Fibroblast of lung (primary cell): ENCODE measurements around the gene PPFIA2. TPM values are rescaled to one million over a fixed set of nuclear protein-coding genes. Genes with fewer than 3 reads are reported as not detected.

ENCODE experiments used
- DNase-seq, 2 donors: peaks; one replicate each; pipeline versions ENCODE4 v3.0.0 to v3.0.0-alpha.2; 2010; ENCODE audit warnings: low read depth in 2 of 2
- H2AFZ ChIP-seq: 2 replicates; pipeline ENCODE4 v1.5.1; 2012; ENCODE audit warnings: low read length, control low read depth, inconsistent platforms
- H3K27ac ChIP-seq: 2 replicates; pipeline ENCODE4 v1.5.1; 2011; ENCODE audit warnings: low read length, control low read depth; ENCODE audit not compliant: insufficient read depth
- H3K27me3 ChIP-seq: 2 replicates; pipeline ENCODE4 v1.5.1; 2011; ENCODE audit warnings: mild to moderate bottlenecking, low read length; ENCODE audit not compliant: control insufficient read depth, insufficient read depth
- H3K36me3 ChIP-seq: 2 replicates; pipeline ENCODE4 v1.5.1; 2011; ENCODE audit warnings: low read length; ENCODE audit not compliant: control insufficient read depth, insufficient read depth
- H3K4me1 ChIP-seq: 2 replicates; pipeline ENCODE4 v1.5.1; 2011; ENCODE audit warnings: low read length; ENCODE audit not compliant: control insufficient read depth, insufficient read depth; ENCODE audit errors: extremely low read depth
- H3K4me2 ChIP-seq: 2 replicates; pipeline ENCODE4 v1.5.1; 2011; ENCODE audit warnings: low read length, control low read depth; ENCODE audit not compliant: insufficient read depth; ENCODE audit errors: extremely low read depth
- H3K4me3 ChIP-seq, 4 experiments: fragments of 200-600 bp in 1 of 4; sonication (generic) in 1 of 4; replicated peaks in 1 of 4; 2 replicates each; pipeline ENCODE4 v1.5.1; 2011 to 2016; ENCODE audit warnings: low read length in 4 of 4, low read depth in 3 of 4, mild to moderate bottlenecking in 3 of 4, control low read depth in 2 of 4, inconsistent platforms in 1 of 4, mixed read lengths in 1 of 4; ENCODE audit not compliant: insufficient read depth in 1 of 4; ENCODE audit errors: control extremely low read depth in 1 of 4
- H3K79me2 ChIP-seq: 2 replicates; pipeline ENCODE4 v1.5.1; 2012; ENCODE audit warnings: mild to moderate bottlenecking, low read length, inconsistent platforms; ENCODE audit not compliant: control insufficient read depth, insufficient read depth
- H3K9ac ChIP-seq: 2 replicates; pipeline ENCODE4 v1.5.1; 2011; ENCODE audit warnings: mild to moderate bottlenecking, low read length, control low read depth; ENCODE audit not compliant: insufficient read depth
- H3K9me3 ChIP-seq: 2 replicates; pipeline ENCODE4 v1.5.1; 2012; ENCODE audit warnings: low read depth, low read length; ENCODE audit not compliant: control insufficient read depth, insufficient read depth
- H4K20me1 ChIP-seq: 2 replicates; pipeline ENCODE4 v1.5.1; 2011; ENCODE audit warnings: low read length; ENCODE audit not compliant: control insufficient read depth, insufficient read depth; ENCODE audit errors: extremely low read depth
- CTCF ChIP-seq, 2 donors: IDR thresholded peaks in 1 of 2; conservative IDR thresholded peaks in 1 of 2; 1 replicate in 1 of 2; 2 replicates in 1 of 2; pipeline ENCODE4 v1.5.1; 2011 to 2012; ENCODE audit warnings: low read length in 2 of 2, control low read depth in 1 of 2, inconsistent platforms in 1 of 2, low read depth in 1 of 2, mild to moderate bottlenecking in 1 of 2
- EZH2 ChIP-seq: IDR thresholded peaks from 2 replicates; pipeline ENCODE4 v1.5.1; 2012; ENCODE audit warnings: low read length, control low read depth, mild to moderate bottlenecking; ENCODE audit errors: missing control alignments
- polyA plus RNA-seq, 2 donors: library from polyadenylated mRNA; depleted of rRNA in 1 of 2; stranded (reverse) in 1 of 2; unstranded in 1 of 2; fragments of >200 nt; gene quantifications; 2 replicates each; pipeline ENCODE4 v1.2.1, GENCODE V29; 2011 to 2012; ENCODE audit warnings: missing spikeins in 1 of 2
- total RNA-seq: library from RNA; depleted of rRNA; stranded (reverse); fragments of >200 nt; gene quantifications from 2 replicates; pipeline ENCODE4 v1.2.1, GENCODE V29; 2014

PPFIA2 gene
- total and polyA plus RNA-seq, 2 donors (not counting 1 experiment from before 2014, with no cell fraction given) = 0.54 to 2.1 TPM

DNA sequence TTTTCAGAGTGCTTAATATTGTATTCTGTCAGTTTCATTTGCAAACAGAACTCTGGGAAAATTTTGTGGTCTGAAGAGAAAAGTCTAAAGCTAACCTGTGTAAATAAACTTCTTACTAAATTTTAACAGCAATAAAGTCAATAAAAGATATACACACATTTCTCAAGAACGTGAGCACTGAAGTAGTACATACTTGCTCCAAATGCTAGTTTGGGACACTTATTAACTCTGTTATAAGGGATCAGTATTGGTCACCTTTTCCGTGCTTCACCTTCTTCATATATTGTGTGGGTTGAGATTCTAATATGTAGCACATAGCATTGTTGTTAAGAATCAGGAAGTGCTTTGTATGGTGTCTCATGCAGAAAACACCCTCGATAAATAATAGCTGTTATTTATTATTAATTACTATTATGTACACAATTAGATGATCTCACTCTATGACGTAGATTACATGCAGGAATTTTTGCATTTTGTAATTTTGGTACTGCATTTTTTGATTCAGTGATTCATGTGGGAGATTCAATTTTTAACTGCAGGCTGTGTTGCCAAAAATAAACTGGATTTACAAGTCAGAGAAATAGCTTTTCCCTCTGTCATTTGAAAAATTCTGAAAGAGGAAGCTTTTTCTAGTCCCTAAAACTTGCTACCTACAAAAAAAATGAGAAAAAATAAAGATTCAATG is 380.4 kb downstream of the PPFIA2 start:
- Histone ChIP-seq H2AFZ (no peak overlapping the region), H3K36me3 (no peaks in the 10 kb centered on the region), H3K9ac (no peak overlapping the region), H3K27me3 (no peaks in the 10 kb centered on the region), H3K79me2 (no peaks in the 10 kb centered on the region), H4K20me1 (no peaks in the 10 kb centered on the region), H3K4me3 (no peak overlapping the region), H3K27ac (no peak overlapping the region), H3K9me3 (no peaks in the 10 kb centered on the region), H3K4me2 (no peak overlapping the region), H3K4me1 (no peaks in the 10 kb centered on the region)
- DNase-seq = peak; percentile 1 to 27
- TF ChIP-seq EZH2 = no peak
- TF ChIP-seq CTCF (conservative IDR thresholded peaks at IDR 0.05 in 1 of 2, IDR thresholded peaks at IDR 0.05 in 1 of 2; ENCODE audit: low read depth in 1 of 2, low read length in 2 of 2) = no peak

GRCh38 chr12:81377771-81378170 is 381.4 kb downstream of the PPFIA2 start:
- Histone ChIP-seq H3K4me2 (no peak overlapping the region), H2AFZ (no peak overlapping the region), H3K9ac (no peak overlapping the region), H3K9me3 (no peaks in the 10 kb centered on the region), H3K4me1 (no peaks in the 10 kb centered on the region), H3K4me3 (no peak overlapping the region), H3K27ac (no peak overlapping the region), H3K79me2 (no peaks in the 10 kb centered on the region), H3K36me3 (no peaks in the 10 kb centered on the region), H3K27me3 (no peaks in the 10 kb centered on the region), H4K20me1 (no peaks in the 10 kb centered on the region)
- no peak for TF ChIP-seq CTCF (conservative IDR thresholded peaks at IDR 0.05 in 1 of 2, IDR thresholded peaks at IDR 0.05 in 1 of 2; ENCODE audit: low read depth in 1 of 2, low read length in 2 of 2)
- no peak for TF ChIP-seq EZH2
- DNase-seq = no peak

DNA sequence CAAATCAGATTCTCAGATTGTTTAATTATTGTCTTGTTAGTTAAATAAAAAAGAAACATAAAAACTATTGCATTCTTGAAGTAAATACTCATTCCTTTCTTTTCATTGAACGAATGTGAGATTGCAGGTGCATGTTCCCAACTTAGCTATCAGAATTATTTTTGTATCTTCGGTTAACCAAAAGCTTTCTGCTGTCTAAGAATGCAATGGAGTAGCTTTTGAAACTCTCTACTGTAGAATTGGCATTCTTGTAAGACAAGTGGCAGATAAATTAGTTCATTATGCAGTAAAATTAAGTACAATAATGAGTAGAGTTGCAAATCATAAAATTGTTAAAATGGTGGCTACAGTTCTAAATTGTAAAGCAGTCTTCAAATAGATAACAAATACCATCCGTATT is 383.2 kb downstream of the PPFIA2 start:
- H3K4me1 ChIP-seq = no peaks in the 10 kb centered on the region
- no peaks in the 10 kb centered on the region for H3K79me2 ChIP-seq
- H3K9ac ChIP-seq = no peak overlapping the region
- H3K27me3 ChIP-seq = no peaks in the 10 kb centered on the region
- no peak overlapping the region for H2AFZ ChIP-seq
- no peaks in the 10 kb centered on the region for H4K20me1 ChIP-seq
- H3K4me3 ChIP-seq = no peak overlapping the region
- no peak overlapping the region for H3K27ac ChIP-seq
- H3K4me2 ChIP-seq = no peak overlapping the region
- DNase-seq = no peak
- no peaks in the 10 kb centered on the region for H3K36me3 ChIP-seq
- TF ChIP-seq EZH2 = no peak
- no peak for TF ChIP-seq CTCF (conservative IDR thresholded peaks at IDR 0.05 in 1 of 2, IDR thresholded peaks at IDR 0.05 in 1 of 2; ENCODE audit: low read depth in 1 of 2, low read length in 2 of 2)
- H3K9me3 ChIP-seq = no peaks in the 10 kb centered on the region
